Measurements from ENCODE around the gene NNT. TPM values are rescaled to one million over a fixed set of nuclear protein-coding genes. Genes with fewer than 3 reads are reported as not detected.

Gene NNT
- total and polyA plus RNA-seq, 10 of the 15 experiments (the other 5 are each of a cell fraction or from before 2014, with no cell fraction given) = 20.8 to 73.1 (median 51.9) TPM

GRCh38 chr5:43555895-43556606 lies 46.9 kb upstream of the NNT start (continued):
- TF ChIP-seq PKNOX1 (IDR thresholded peaks at IDR 0.05) = no peak
- TF ChIP-seq FOXK2 (IDR thresholded peaks at IDR 0.05) = no peak
- TF ChIP-seq NR2C2 (IDR thresholded peaks at IDR 0.05; ENCODE audit: borderline replicate concordance, control insufficient read depth, insufficient read length, low read depth) = no peak
- no peak for TF ChIP-seq KLF5 (IDR thresholded peaks at IDR 0.05; ENCODE audit: partially characterized antibody)
- no peak for TF ChIP-seq SMC3 (IDR thresholded peaks at IDR 0.05; ENCODE audit: borderline replicate concordance, low read length)
- no peak for TF ChIP-seq CREB1 (IDR thresholded peaks at IDR 0.05; ENCODE audit: low read depth)
- TF ChIP-seq HCFC1 (IDR thresholded peaks at IDR 0.05; ENCODE audit: low read length) = no peak
- peak; percentile 39 to 80; a peak in 2 of 4 replicates for TF ChIP-seq BHLHE40 (IDR thresholded peaks at IDR 0.05; ENCODE audit: borderline replicate concordance in 1 of 2, low read depth in 2 of 2, low read length in 1 of 2)
- no peak for TF ChIP-seq HDGF (IDR thresholded peaks at IDR 0.05)
- TF ChIP-seq NR2F1 (conservative IDR thresholded peaks at IDR 0.05) = no peak
- TF ChIP-seq MYB (IDR thresholded peaks at IDR 0.05; ENCODE audit: borderline replicate concordance, low read depth, low read length) = no peak
- TF ChIP-seq SMARCA5 (IDR thresholded peaks at IDR 0.05) = no peak
- TF ChIP-seq E4F1 (IDR thresholded peaks at IDR 0.05; ENCODE audit: borderline replicate concordance, partially characterized antibody) = no peak
- TF ChIP-seq RELB (IDR thresholded peaks at IDR 0.05; ENCODE audit: low read depth) = peak; percentile 32; the same call in 1 of the 2 replicates
- no peak for TF ChIP-seq SIX5 (IDR thresholded peaks at IDR 0.05; ENCODE audit: low read depth, low read length, severe bottlenecking)
- no peak for TF ChIP-seq SREBF1 (IDR thresholded peaks at IDR 0.05; ENCODE audit: low read length)
- no peak for TF ChIP-seq PAX8 (IDR thresholded peaks at IDR 0.05)
- no peak for TF ChIP-seq TARDBP (IDR thresholded peaks at IDR 0.05; ENCODE audit: borderline replicate concordance)
- no peak for TF ChIP-seq MYC (IDR thresholded peaks at IDR 0.05; ENCODE audit: insufficient read depth, insufficient read length, insufficient replicate concordance, low read length, severe bottlenecking)
- no peak for TF ChIP-seq BCL11A (IDR thresholded peaks at IDR 0.05; ENCODE audit: low read depth, low read length)
- no peak for TF ChIP-seq BACH1 (IDR thresholded peaks at IDR 0.05; ENCODE audit: borderline replicate concordance)
- no peak for TF ChIP-seq TAF1 (IDR thresholded peaks at IDR 0.05; ENCODE audit: borderline replicate concordance, low read depth, low read length)
- TF ChIP-seq POLR2A (IDR thresholded peaks at IDR 0.05; ENCODE audit: low read depth, low read length) = peak; percentile 5
- peak; percentile 24 for TF ChIP-seq USF1 (IDR thresholded peaks at IDR 0.05; ENCODE audit: borderline replicate concordance, extremely low read length, insufficient read depth, low read depth, low read length)
- no peak for TF ChIP-seq JUND (IDR thresholded peaks at IDR 0.05; ENCODE audit: low read depth, low read length)
- TF ChIP-seq ATF3 (IDR thresholded peaks at IDR 0.05; ENCODE audit: borderline replicate concordance, extremely low read depth, low read depth, low read length) = no peak

All from GM12878 (cell line).